IPS-18a (cell line): ENCODE data around the gene PPP6R3.

Experiments used
- H3K27ac ChIP-seq: one replicate; pipeline ENCODE4 v1.5.1; 2013; ENCODE audit warnings: low read length
- H3K27me3 ChIP-seq: one replicate; pipeline ENCODE4 v1.6.1; 2013; ENCODE audit warnings: mild to moderate bottlenecking, low read length; ENCODE audit not compliant: control insufficient read depth, insufficient read depth
- H3K36me3 ChIP-seq: one replicate; pipeline ENCODE4 v1.6.1; 2013; ENCODE audit warnings: low read depth, low read length; ENCODE audit not compliant: control insufficient read depth
- H3K4me1 ChIP-seq: one replicate; pipeline ENCODE4 v1.6.1; 2013; ENCODE audit warnings: low read depth, low read length; ENCODE audit not compliant: control insufficient read depth
- H3K4me3 ChIP-seq: one replicate; pipeline ENCODE4 v1.5.1; 2013; ENCODE audit warnings: low read length
- H3K9ac ChIP-seq: one replicate; pipeline ENCODE4 v1.6.1; 2013; ENCODE audit warnings: mild to moderate bottlenecking, low read length, moderate library complexity
- H3K9me3 ChIP-seq: one replicate; pipeline ENCODE4 v1.6.1; 2013; ENCODE audit warnings: low read depth, low read length; ENCODE audit not compliant: control insufficient read depth

PPP6R3 gene

DNA sequence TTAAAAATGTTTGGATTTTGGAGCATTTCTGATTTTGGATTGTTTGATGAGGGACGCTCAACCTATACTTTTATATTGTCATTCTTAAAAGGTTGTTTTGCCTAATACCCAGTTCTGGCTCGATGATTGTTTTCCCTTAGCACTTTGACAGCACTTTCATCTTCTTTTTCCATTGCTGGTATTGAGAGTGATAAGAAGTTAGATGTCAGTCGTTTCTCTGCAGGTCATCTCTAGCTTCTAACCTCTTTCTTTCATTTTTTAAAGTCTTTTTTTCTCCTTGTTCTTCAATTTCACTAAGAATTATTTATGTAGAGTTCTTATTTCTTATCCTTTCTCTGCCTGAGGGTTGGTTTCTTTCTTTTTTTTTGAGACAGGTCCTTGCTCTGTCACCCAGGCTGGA lies 18.8 kb downstream of the PPP6R3 start:
- peaks cover 4% of the 10 kb centered on the region for H3K36me3 ChIP-seq
- H3K9ac ChIP-seq, result no peak overlapping the region

DNA sequence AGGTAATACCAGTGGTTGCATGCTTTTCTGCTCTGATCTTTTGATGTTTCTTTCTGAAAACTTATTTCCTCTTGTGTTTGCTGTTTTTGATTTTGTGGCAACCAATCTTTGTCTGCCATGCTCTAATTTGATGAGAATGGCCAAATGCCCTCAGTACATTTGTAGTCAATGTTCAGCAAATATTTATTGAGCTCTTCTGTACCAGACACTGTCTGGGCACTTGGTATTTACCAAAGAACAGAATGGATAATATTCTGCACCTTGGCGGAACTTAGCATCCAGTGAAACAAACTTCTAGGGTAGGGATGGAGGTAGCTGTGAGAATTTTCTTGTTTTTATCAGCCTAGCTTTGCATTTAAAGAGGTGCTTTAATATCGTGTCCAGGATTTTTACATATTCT lies 19.6 kb downstream of the PPP6R3 start:
- H3K4me1 ChIP-seq, result no peaks in the 10 kb centered on the region
- H3K9ac ChIP-seq, result no peak overlapping the region
- H3K27ac ChIP-seq, result no peak overlapping the region
- H3K36me3 ChIP-seq, result peaks cover 3% of the 10 kb centered on the region
- no peaks in the 10 kb centered on the region for H3K27me3 ChIP-seq
- H3K4me3 ChIP-seq, result no peak overlapping the region
- H3K9me3 ChIP-seq, result no peaks in the 10 kb centered on the region

More for the DNA sequence above, 18.8 kb downstream of the PPP6R3 start:
- no peak overlapping the region for H3K4me3 ChIP-seq
- H3K9me3 ChIP-seq, result no peaks in the 10 kb centered on the region
- H3K27me3 ChIP-seq, result no peaks in the 10 kb centered on the region
- no peak overlapping the region for H3K27ac ChIP-seq
- no peaks in the 10 kb centered on the region for H3K4me1 ChIP-seq

DNA sequence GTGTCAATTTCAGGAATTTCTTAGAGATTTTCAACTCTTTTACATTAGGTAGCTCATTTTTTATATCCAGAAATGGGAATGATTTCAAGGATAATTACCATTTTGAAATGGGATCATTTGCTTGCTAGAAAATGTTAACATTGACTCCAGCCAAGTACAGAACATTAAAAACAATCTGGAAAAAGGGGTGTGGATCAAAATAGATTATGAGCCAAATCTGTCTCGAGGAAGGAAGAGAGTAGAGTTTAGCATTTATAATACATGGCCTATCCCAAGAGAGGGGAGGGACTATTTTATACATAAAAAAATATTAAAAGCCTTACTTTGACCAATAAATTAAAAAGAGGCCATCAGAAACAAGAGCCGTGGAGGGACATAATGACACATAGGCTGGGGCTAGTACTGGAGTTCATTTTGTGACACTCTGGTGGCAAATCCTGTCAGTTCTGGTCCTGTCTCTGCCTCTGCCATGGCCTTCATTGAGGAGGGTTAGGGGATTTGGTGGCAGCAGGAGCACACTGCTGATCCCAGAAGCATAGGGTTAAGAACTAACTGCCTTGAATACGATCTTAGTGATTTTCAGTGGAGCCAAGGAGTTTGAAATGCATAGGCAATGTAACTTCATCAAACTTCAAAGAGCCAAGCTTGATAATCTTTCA lies 20.4 kb downstream of the PPP6R3 start:
- Histone ChIP-seq H3K27me3 (no peaks in the 10 kb centered on the region), H3K9me3 (peaks cover 2% of the 10 kb centered on the region), H3K4me1 (no peaks in the 10 kb centered on the region), H3K9ac (no peak overlapping the region), H3K36me3 (peaks cover 3% of the 10 kb centered on the region), H3K4me3 (no peak overlapping the region), H3K27ac (no peak overlapping the region)

DNA sequence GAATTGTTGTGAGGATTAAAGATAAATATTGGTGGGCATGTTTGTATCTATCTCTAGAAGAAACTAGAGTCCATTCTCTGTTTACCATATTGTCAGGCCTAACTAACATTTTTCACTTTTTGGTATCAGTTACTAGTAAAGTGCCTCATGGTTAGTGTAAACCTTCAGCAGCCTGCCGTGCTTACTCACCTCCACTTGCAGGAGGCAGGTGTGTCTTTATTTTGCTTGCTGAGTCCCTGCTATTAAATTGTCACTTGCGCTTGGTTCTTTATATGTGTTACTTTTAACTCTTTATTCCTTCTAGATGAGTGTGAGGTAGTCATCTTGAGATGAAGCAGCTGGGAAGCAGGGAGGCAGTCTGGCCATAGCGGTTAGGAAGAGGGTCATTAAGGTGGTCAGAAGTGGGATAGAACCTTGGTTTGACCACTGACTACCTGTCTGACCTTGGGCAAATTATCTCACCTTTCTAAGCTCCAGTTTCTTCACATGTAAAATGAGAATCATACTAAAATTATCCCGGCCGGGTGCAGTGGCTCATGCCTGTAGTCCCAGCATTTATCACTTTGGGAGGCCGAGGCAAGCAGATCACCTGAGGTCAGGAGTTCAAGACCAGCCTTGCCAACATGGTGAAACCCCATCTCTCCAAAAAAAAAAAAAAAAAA lies 21.2 kb downstream of the PPP6R3 start:
- H3K4me3 ChIP-seq, result no peak overlapping the region
- H3K36me3 ChIP-seq, result peaks cover 3% of the 10 kb centered on the region
- H3K9me3 ChIP-seq, result peaks cover 2% of the 10 kb centered on the region

DNA sequence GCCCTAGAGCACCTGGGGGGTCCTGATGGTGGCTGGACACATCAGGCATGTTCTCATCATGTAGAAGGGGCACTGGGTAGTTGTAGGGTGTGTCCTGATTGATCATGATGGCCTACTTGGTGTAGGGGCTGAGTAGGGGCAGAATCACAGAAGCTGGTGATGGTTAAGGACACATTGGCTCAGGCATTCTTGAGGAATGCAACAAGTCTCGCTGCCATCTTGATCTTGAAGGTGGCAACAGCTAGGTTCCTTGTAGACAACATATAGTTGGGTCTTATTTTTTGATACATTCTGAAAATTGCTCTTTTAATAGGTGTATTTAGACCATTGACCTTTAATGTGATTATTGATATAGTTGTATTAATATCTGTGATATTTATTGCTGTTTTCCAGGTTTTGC lies 28.1 kb downstream of the PPP6R3 start:
- no peak overlapping the region for H3K27ac ChIP-seq
- no peak overlapping the region for H3K4me3 ChIP-seq
- no peaks in the 10 kb centered on the region for H3K27me3 ChIP-seq
- H3K36me3 ChIP-seq, result no peaks in the 10 kb centered on the region
- H3K9ac ChIP-seq, result no peak overlapping the region
- H3K9me3 ChIP-seq, result peaks cover 2% of the 10 kb centered on the region
- no peaks in the 10 kb centered on the region for H3K4me1 ChIP-seq

More for the DNA sequence above, 21.2 kb downstream of the PPP6R3 start:
- no peaks in the 10 kb centered on the region for H3K4me1 ChIP-seq
- H3K27ac ChIP-seq, result no peak overlapping the region
- H3K27me3 ChIP-seq, result no peaks in the 10 kb centered on the region
- H3K9ac ChIP-seq, result no peak overlapping the region

DNA sequence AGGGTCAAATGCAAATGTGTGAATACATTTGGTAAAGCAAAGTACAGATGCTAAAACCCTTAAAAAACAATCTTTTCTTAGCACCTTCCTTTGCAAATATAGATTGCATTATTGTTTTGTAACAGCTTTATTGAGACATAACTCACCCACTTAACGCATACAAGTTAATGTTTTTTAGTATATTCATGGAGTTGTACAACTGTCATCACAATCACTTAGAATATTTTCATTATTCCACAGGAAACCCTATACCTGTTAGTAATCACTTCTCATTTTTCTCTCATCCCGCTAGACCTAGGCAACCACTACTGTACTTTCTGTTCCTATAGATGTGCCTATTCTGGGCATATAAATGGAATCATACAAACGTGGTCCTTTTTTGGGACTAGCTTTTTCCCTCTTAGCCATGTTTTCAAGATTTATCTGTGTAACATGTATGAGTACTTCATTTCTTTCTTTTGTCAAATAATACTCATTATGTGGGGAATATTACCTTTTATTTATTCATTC lies 34.7 kb downstream of the PPP6R3 start:
- no peak overlapping the region for H3K27ac ChIP-seq
- no peak overlapping the region for H3K4me3 ChIP-seq
- H3K4me1 ChIP-seq, result peaks cover 17% of the 10 kb centered on the region
- H3K9ac ChIP-seq, result no peak overlapping the region
- no peaks in the 10 kb centered on the region for H3K9me3 ChIP-seq
- no peaks in the 10 kb centered on the region for H3K36me3 ChIP-seq
- no peaks in the 10 kb centered on the region for H3K27me3 ChIP-seq

DNA sequence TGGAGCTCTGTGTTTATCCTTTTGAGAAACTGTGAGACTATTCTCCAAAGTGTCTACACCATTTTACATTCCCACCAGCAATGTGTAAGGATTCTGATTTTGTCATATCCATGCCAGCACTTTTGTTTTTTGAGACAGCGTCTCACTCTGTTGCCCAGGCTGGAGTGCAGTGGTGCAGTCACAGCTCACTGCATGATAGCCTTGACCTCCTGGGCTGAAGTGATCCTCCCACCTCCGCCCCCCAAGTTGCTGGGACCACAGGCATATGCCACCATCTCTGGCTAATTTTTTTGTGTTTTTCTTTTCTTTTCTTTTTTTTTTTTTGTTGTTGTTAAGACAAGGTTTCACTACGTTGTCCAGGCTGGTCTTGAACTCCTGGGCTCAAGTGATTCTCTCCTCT lies 35.3 kb downstream of the PPP6R3 start:
- H3K4me3 ChIP-seq, result no peak overlapping the region
- H3K4me1 ChIP-seq, result peaks cover 17% of the 10 kb centered on the region
- H3K36me3 ChIP-seq, result no peaks in the 10 kb centered on the region
- H3K27ac ChIP-seq, result no peak overlapping the region
- no peaks in the 10 kb centered on the region for H3K27me3 ChIP-seq
- no peaks in the 10 kb centered on the region for H3K9me3 ChIP-seq
- H3K9ac ChIP-seq, result no peak overlapping the region

DNA sequence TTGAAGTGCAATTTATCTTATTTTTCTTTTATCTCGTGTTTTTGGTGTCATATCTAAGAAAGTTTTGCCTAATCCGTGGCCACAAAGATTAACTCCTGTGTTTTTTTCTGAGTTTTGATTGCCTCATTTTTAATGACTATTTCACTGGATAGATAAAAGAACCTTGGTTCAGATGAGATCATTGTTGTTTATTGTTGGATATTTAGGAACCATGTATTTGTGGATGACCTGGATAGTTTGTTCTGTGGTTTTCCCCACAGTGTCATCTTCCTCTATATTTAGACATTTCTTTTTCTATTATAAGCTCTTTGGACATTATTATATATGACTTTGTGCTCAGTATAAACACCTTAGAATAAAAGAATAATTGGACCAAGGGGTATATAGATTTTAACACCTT lies 37.2 kb downstream of the PPP6R3 start:
- Histone ChIP-seq H3K9me3 (no peaks in the 10 kb centered on the region), H3K9ac (no peak overlapping the region), H3K36me3 (no peaks in the 10 kb centered on the region), H3K4me1 (peaks cover 17% of the 10 kb centered on the region), H3K27me3 (no peaks in the 10 kb centered on the region), H3K4me3 (no peak overlapping the region), H3K27ac (no peak overlapping the region)

DNA sequence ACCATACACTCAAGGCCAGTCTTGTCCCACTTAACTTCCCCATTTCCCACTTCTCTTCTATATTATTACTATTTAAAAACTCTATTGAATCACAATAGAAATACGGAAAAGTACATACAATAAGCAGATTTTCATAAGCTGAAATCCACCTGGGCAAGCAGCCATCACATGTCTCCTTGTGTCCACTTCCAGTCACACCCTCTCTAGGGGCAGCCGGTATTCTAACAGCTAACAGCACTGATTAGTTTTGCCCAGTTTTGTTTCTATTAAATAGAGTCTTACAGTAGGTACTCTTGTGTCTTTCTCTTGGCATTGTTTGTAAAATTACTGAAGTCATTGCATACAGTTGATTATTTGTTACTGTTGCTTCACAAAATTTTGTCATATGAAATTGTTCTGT lies 37.8 kb downstream of the PPP6R3 start:
- no peaks in the 10 kb centered on the region for H3K9me3 ChIP-seq
- no peak overlapping the region for H3K27ac ChIP-seq
- H3K27me3 ChIP-seq, result no peaks in the 10 kb centered on the region
- H3K9ac ChIP-seq, result no peak overlapping the region
- peaks cover 17% of the 10 kb centered on the region for H3K4me1 ChIP-seq
- no peak overlapping the region for H3K4me3 ChIP-seq
- no peaks in the 10 kb centered on the region for H3K36me3 ChIP-seq

DNA sequence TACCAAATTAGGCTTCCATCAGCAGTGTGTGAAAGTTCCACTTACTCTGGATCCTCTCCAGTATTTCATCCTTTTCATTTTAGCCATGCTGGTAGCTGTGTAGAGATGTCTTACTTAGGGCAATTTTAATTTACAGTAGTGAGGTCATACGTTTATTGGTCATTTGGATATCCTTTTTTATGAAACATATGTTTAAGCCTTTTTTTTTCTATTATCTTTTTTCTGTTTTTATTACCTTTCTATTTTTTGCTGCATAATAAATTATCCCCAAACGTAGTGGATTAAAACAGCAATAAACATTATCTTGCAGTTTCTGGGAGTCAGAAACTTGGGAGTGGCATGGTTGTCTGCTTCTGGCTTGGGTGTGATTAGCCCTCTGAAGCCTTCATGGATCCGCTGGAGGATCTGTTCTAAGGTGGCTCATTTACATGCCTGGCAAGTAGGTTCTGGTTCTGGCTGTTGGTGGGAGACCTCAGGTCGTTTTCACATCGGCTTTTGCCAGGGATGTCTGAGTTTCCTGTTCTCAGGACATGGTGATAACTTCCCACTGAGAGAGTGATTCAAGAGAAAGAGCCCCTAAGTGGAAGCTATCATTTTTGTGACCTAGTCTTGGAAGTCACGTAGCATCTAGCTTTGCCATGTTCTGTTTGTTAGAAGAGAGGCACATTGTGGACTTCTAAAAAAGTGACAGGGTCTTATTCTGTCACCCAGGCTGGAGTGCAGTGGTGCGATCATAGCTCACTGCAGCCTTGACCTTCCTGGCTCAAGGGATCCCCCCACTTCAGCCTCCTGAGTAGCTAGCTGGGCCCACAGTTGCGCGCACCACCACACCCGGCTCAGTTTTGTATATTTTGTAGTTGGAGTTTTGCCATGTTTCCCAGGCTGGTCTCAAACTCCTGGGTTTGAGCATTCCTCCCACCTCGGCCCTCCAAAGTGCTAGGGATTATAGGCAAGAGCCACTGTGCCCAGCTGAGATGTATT lies 38.6 kb downstream of the PPP6R3 start:
- Histone ChIP-seq H3K4me3 (no peak overlapping the region), H3K27ac (no peak overlapping the region), H3K9ac (no peak overlapping the region), H3K4me1 (peaks cover 17% of the 10 kb centered on the region), H3K27me3 (no peaks in the 10 kb centered on the region), H3K9me3 (no peaks in the 10 kb centered on the region), H3K36me3 (no peaks in the 10 kb centered on the region)

DNA sequence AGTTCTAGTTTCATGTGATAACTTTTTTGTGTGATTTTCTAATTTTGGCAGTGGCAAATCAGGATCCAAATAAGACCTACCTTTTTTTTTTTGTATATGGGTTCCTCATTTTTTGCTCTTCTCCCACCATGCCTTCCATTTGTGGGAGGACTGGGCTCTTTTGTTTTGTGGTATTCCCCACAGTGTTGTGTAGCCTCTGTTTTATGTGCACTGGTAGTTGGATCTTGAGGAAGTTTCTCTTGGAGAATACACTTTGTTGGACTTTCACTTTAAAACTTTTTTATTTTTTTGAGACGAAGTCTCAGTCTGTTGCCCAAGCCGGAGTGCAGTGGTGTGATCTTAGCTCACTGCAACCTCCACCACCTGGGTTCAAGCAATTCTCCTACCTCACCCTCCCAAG lies 39.7 kb downstream of the PPP6R3 start:
- Histone ChIP-seq H3K9me3 (no peaks in the 10 kb centered on the region), H3K9ac (no peak overlapping the region), H3K4me1 (peaks cover 17% of the 10 kb centered on the region), H3K4me3 (no peak overlapping the region), H3K36me3 (no peaks in the 10 kb centered on the region), H3K27me3 (no peaks in the 10 kb centered on the region), H3K27ac (no peak overlapping the region)
